Mesenchymal stem cell (in vitro differentiated cells and primary cell): ENCODE results near the gene PEF1.
A peak's percentile ranks its signal among the peaks of the same experiment; 100 is the strongest.

Experiments used
- DNase-seq: peaks from one replicate; pipeline ENCODE4 v3.0.0-alpha.2; 2013
- H2AFZ ChIP-seq: one replicate; pipeline ENCODE4 v1.6.1; 2013; ENCODE audit warnings: low read depth, mild to moderate bottlenecking, control low read depth, inconsistent platforms, low read length, moderate library complexity
- H2AK5ac ChIP-seq: 2 replicates; pipeline ENCODE4 v1.6.1; 2013; ENCODE audit warnings: low read length, moderate library complexity, mild to moderate bottlenecking, inconsistent platforms; ENCODE audit not compliant: severe bottlenecking
- H2BK120ac ChIP-seq: one replicate; pipeline ENCODE4 v1.6.1; 2013; ENCODE audit warnings: low read depth, mild to moderate bottlenecking, inconsistent platforms, low read length, moderate library complexity
- H2BK12ac ChIP-seq, 2 experiments: one replicate each; pipeline ENCODE4 v1.6.1; 2013; ENCODE audit warnings: inconsistent platforms in 2 of 2, low read length in 2 of 2, mild to moderate bottlenecking in 2 of 2, moderate library complexity in 2 of 2, control low read depth in 1 of 2
- H2BK15ac ChIP-seq: one replicate; pipeline ENCODE4 v1.6.1; 2013; ENCODE audit warnings: mild to moderate bottlenecking, low read depth, inconsistent platforms; ENCODE audit not compliant: poor library complexity, severe bottlenecking
- H2BK5ac ChIP-seq: 2 replicates; pipeline ENCODE4 v1.6.1; 2013; ENCODE audit warnings: low read depth, mild to moderate bottlenecking, low read length, control low read depth, inconsistent platforms; ENCODE audit not compliant: poor library complexity, severe bottlenecking
- H3K14ac ChIP-seq, 2 experiments: one replicate each; pipeline ENCODE4 v1.6.1; 2013; ENCODE audit warnings: inconsistent platforms in 2 of 2, low read length in 2 of 2, control low read depth in 1 of 2, mild to moderate bottlenecking in 1 of 2, moderate library complexity in 1 of 2
- H3K18ac ChIP-seq, 2 experiments: one replicate each; pipeline ENCODE4 v1.6.1; 2013; ENCODE audit warnings: inconsistent platforms in 2 of 2, low read length in 2 of 2, control low read depth in 1 of 2, low read depth in 1 of 2, mild to moderate bottlenecking in 1 of 2
- H3K23ac ChIP-seq, 2 experiments: one replicate each; pipeline ENCODE4 v1.6.1; 2013; ENCODE audit warnings: inconsistent platforms in 2 of 2, low read length in 2 of 2, mild to moderate bottlenecking in 2 of 2, moderate library complexity in 2 of 2, control low read depth in 1 of 2
- H3K27ac ChIP-seq: 2 replicates; pipeline ENCODE4 v1.5.1; 2013; ENCODE audit warnings: mild to moderate bottlenecking, moderate library complexity, low read length, control low read depth, inconsistent platforms; ENCODE audit not compliant: poor library complexity, severe bottlenecking
- H3K27me3 ChIP-seq, 2 experiments: 2 replicates each; pipeline versions ENCODE4 v1.6.1 to v1.7.0; 2013; ENCODE audit warnings: low read length in 2 of 2, mild to moderate bottlenecking in 2 of 2, moderate library complexity in 2 of 2, control low read depth in 1 of 2, inconsistent platforms in 1 of 2; ENCODE audit not compliant: control insufficient read depth in 1 of 2, insufficient read depth in 1 of 2
- H3K36me3 ChIP-seq, 2 experiments: 2 replicates each; pipeline versions ENCODE4 v1.6.1 to v1.7.0; 2013; ENCODE audit warnings: low read length in 2 of 2, control low read depth in 1 of 2, inconsistent platforms in 1 of 2, low read depth in 1 of 2, mild to moderate bottlenecking in 1 of 2; ENCODE audit not compliant: insufficient read depth in 2 of 2, control insufficient read depth in 1 of 2
- H3K4ac ChIP-seq, 2 experiments: one replicate each; pipeline ENCODE4 v1.6.1; 2013; ENCODE audit warnings: inconsistent platforms in 2 of 2, low read length in 2 of 2, mild to moderate bottlenecking in 2 of 2, moderate library complexity in 2 of 2, control low read depth in 1 of 2, low read depth in 1 of 2
- H3K4me1 ChIP-seq: 2 replicates; pipeline ENCODE4 v1.6.1; 2013; ENCODE audit warnings: low read depth, low read length, control low read depth; ENCODE audit not compliant: control insufficient read depth, insufficient read depth
- H3K4me2 ChIP-seq: 2 replicates; pipeline ENCODE4 v1.6.1; 2013; ENCODE audit warnings: low read length, mild to moderate bottlenecking, inconsistent platforms; ENCODE audit not compliant: poor library complexity, severe bottlenecking
- H3K4me3 ChIP-seq, 2 experiments: 2 replicates each; pipeline versions ENCODE4 v1.5.1 to v1.7.0; 2013; ENCODE audit warnings: low read length in 2 of 2, mild to moderate bottlenecking in 2 of 2, control low read depth in 1 of 2, low read depth in 1 of 2; ENCODE audit not compliant: insufficient read depth in 1 of 2
- H3K79me1 ChIP-seq: replicated peaks from 2 replicates; pipeline ENCODE4 v1.6.1; 2013; ENCODE audit warnings: mild to moderate bottlenecking, control low read depth, low read length, inconsistent platforms; ENCODE audit not compliant: poor library complexity, severe bottlenecking
- H3K9ac ChIP-seq: 2 replicates; pipeline ENCODE4 v1.7.0; 2013; ENCODE audit warnings: mild to moderate bottlenecking, low read length, moderate library complexity
- H3K9me3 ChIP-seq: 2 replicates; pipeline ENCODE4 v1.7.0; 2013; ENCODE audit warnings: mild to moderate bottlenecking, low read length; ENCODE audit not compliant: control insufficient read depth
- H4K8ac ChIP-seq: one replicate; pipeline ENCODE4 v1.6.1; 2013; ENCODE audit warnings: inconsistent platforms, mild to moderate bottlenecking, low read length, moderate library complexity
- H4K91ac ChIP-seq: one replicate; pipeline ENCODE4 v1.6.1; 2013; ENCODE audit warnings: mild to moderate bottlenecking, low read length, inconsistent platforms
- WGBS: methylation state at CpG from one replicate; pipeline ENCODE4 v1.1.7; 2013; ENCODE audit warnings: mixed read lengths; 5-methylcytosine and 5-hydroxymethylcytosine counted together

PEF1 gene

DNA sequence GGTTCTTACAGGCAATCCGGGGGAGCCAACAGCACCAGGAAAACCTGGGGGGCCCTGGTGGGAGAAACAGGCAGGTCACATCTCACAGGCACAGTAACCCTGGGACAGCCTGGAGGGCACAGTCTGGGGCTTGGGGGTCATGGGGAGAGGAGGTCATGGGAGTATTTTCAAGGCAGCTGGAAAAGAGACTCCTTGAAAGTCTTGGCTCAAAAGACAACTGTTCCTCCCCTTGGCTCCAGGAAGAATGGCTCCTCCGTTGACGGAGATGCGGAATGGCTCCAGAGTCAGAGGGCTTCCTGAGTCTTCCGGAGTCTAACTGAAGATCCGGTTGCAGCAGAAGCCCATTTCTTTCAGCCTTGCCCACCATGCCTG is 25.9 kb upstream of the PEF1 start:
- Histone ChIP-seq H3K18ac (no peak overlapping the region), H3K36me3 (peaks cover 24 to 75% of the 10 kb centered on the region in 2 experiments), H3K9ac (peak overlapping the region; percentile 15), H3K79me1 (no peaks in the 10 kb centered on the region), H2AK5ac (no peak overlapping the region), H4K8ac (no peak overlapping the region), H2BK15ac (no peak overlapping the region), H3K4me2 (no peak overlapping the region), H3K27me3 (no peaks in the 10 kb centered on the region), H2BK12ac (no peak overlapping the region), H3K4ac (no peak overlapping the region), H3K9me3 (no peaks in the 10 kb centered on the region), H3K14ac (peak overlapping the region in 1 of 2 experiments; percentile 7), H3K23ac (no peak overlapping the region), H2AFZ (no peak overlapping the region), H3K4me3 (no peak overlapping the region), H2BK5ac (no peak overlapping the region), H2BK120ac (no peak overlapping the region), H4K91ac (no peak overlapping the region), H3K27ac (no peak overlapping the region), H3K4me1 (peaks cover 31% of the 10 kb centered on the region)
- DNase-seq, result no peak
- WGBS, result 92% methylated on average over 6 of the region's 6 CpGs

- H4K91ac ChIP-seq, result no peak overlapping the region
- H4K8ac ChIP-seq, result no peak overlapping the region
- H2BK120ac ChIP-seq, result no peak overlapping the region
- H3K23ac ChIP-seq, result no peak overlapping the region
- H2BK5ac ChIP-seq, result no peak overlapping the region
- H3K36me3 ChIP-seq, result peaks cover 28 to 77% of the 10 kb centered on the region in 2 experiments
- H2BK15ac ChIP-seq, result peak overlapping the region; percentile 4
- no peak overlapping the region for H3K18ac ChIP-seq
- H3K9ac ChIP-seq, result peak overlapping the region; percentile 15
- peaks cover 29% of the 10 kb centered on the region for H3K4me1 ChIP-seq
- H3K4ac ChIP-seq, result no peak overlapping the region
- no peaks in the 10 kb centered on the region for H3K27me3 ChIP-seq
- 65% methylated on average over 30 of the region's 30 CpGs for WGBS
- no peak overlapping the region for H3K4me2 ChIP-seq
- H3K27ac ChIP-seq, result no peak overlapping the region
- peak overlapping the region in 1 of 2 experiments; percentile 7 for H3K14ac ChIP-seq
- H2AFZ ChIP-seq, result no peak overlapping the region
- H2BK12ac ChIP-seq, result no peak overlapping the region
- H2AK5ac ChIP-seq, result peak overlapping the region; percentile 10
- H3K4me3 ChIP-seq, result peak overlapping the region in 1 of 2 experiments; percentile 23
- peak; percentile 15 for DNase-seq
- H3K9me3 ChIP-seq, result no peaks in the 10 kb centered on the region
- no peaks in the 10 kb centered on the region for H3K79me1 ChIP-seq
Measured at GRCh38 chr1:31669786-31670592, 25.3 kb upstream of the PEF1 start.

DNA sequence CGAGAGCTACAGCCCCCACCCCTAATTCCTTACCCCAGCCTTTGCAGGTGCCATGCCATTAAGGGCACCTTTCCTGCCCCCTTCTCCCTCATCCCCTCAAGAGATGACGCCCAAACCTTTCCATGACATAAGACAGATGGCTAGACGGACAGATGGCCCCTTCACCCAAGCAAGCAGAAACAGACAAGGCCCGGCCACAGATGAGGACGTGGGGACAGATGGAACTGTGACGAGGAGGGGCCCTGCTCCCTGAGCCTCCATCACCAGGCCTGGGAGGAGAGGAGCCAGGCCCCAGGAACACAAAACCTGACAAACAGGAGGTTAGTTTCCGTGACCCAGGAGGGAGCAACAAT is 24.7 kb upstream of the PEF1 start:
- Histone ChIP-seq H2AK5ac (peak overlapping the region; percentile 10), H3K14ac (no peak overlapping the region), H3K9ac (no peak overlapping the region), H2BK12ac (no peak overlapping the region), H2BK5ac (no peak overlapping the region), H2BK15ac (no peak overlapping the region), H3K4ac (no peak overlapping the region), H3K4me2 (no peak overlapping the region), H3K27ac (no peak overlapping the region), H2BK120ac (no peak overlapping the region), H3K18ac (no peak overlapping the region), H3K36me3 (peaks cover 34 to 75% of the 10 kb centered on the region in 2 experiments), H4K8ac (no peak overlapping the region), H3K4me3 (no peak overlapping the region), H3K23ac (no peak overlapping the region), H3K4me1 (peaks cover 25% of the 10 kb centered on the region), H3K9me3 (no peaks in the 10 kb centered on the region), H3K27me3 (no peaks in the 10 kb centered on the region), H3K79me1 (no peaks in the 10 kb centered on the region), H4K91ac (no peak overlapping the region), H2AFZ (no peak overlapping the region)
- WGBS, result 84% methylated on average over 7 of the region's 7 CpGs
- DNase-seq, result no peak

DNA sequence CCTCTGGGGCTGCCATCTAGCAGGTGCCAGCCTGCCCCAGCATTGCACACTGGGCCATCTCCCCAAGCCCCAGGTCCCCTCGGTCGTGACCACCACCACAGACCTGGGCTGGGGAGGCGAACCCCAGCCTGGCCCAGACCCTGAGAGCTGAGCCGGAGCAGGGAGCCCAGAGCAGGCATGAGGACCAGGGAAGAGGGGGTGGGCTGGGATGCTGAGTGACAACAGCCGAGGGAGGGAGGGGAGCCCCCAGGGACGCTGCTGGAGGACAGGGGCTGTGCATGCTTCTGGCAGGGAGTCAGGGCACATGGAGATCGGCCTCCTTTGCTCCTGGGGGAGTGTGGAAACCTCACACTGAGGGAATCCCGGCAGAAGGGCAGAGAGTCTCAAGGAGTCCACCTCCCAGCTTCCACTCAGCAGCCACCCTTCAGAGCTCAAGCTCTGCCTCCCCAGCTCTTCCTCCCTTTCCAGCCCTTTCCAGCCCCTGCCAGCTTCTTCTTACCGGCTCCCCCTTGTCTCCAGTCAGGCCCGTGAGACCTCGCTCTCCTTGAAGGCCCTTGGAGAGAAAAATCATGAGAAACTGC is 23.7 kb upstream of the PEF1 start:
- Histone ChIP-seq H3K4ac (no peak overlapping the region), H3K4me2 (no peak overlapping the region), H3K9ac (no peak overlapping the region), H2BK120ac (no peak overlapping the region), H3K9me3 (no peaks in the 10 kb centered on the region), H4K91ac (no peak overlapping the region), H2BK15ac (no peak overlapping the region), H3K36me3 (peaks cover 34 to 72% of the 10 kb centered on the region in 2 experiments), H3K18ac (no peak overlapping the region), H3K14ac (no peak overlapping the region), H2BK5ac (no peak overlapping the region), H2AK5ac (no peak overlapping the region), H2AFZ (no peak overlapping the region), H3K27ac (no peak overlapping the region), H3K4me1 (peaks cover 25% of the 10 kb centered on the region), H4K8ac (no peak overlapping the region), H3K4me3 (no peak overlapping the region), H3K23ac (no peak overlapping the region), H3K79me1 (no peaks in the 10 kb centered on the region), H2BK12ac (peak overlapping the region in 1 of 2 experiments; percentile 2), H3K27me3 (no peaks in the 10 kb centered on the region)
- no peak for DNase-seq
- whole genome bisulfite sequencing, result 92% methylated on average over 10 of the region's 11 CpGs
